HG03025 (cell line): Measurements from ENCODE around the gene CAPN11.
A peak's percentile ranks its signal among the peaks of the same experiment; 100 is the strongest.

Source experiments
- ATAC-seq: cut with Tn5 transposase; IDR thresholded peaks from one replicate; pipeline ENCODE4 v1.9.1; 2021; ENCODE audit warnings: mild to moderate bottlenecking, moderate library complexity; ENCODE audit not compliant: unreplicated experiment, low FRiP score

Gene CAPN11

DNA sequence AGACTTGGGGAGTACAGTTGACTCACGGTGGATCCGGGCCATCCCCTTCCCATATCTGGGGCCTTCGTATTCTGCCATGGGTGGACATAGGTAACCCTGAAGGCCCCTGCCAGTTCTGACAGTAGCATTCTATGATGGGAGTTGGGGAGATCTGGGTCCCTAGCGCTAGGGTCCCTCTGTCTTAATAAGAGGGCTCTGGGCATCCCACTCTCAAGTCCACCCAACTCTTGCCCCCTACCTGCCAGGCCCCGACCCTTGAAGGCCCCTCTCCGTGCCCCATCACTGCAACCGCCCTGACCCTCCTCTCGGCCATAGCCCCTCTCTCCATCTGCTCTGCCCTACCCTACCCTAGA, 6.5 kb upstream of the CAPN11 start:
- no peak for ATAC-seq

DNA sequence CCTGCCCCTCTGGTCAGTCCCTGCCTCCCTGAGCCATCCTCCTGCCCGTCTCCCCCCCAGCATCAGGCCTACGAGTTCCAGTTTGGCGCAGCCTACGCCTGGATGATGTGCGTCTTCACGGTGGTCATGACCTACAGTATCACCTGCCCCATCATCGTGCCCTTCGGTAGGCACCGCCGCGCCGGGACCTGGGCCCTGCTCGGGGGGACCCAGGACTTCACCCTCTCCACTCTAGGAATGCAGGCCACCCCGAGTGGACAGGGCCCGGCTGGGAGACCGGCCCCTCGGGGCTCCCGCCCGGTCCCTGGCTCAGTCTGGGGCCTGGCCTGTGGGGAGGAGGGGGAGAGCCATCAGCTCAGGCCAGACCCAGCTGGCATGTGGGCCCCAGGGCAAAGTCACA, 6.1 kb upstream of the CAPN11 start:
- no peak for ATAC-seq

DNA sequence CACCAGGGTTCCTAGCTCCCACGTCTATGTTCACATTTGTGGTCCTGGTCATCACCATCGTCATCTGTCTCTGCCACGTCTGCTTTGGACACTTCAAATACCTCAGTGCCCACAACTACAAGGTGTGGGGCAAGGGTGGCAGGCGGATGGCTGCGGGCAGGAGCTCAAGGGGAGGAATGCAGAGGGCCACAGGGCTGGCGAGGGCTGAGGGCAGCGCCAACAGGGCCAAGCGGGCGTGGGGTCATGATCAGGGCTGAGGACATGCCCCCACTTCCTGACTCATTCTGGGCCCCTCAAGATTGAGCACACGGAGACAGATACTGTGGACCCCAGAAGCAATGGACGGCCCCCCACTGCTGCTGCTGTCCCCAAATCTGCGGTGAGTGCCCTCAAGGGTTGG, 4.6 kb upstream of the CAPN11 start:
- no peak for ATAC-seq

DNA sequence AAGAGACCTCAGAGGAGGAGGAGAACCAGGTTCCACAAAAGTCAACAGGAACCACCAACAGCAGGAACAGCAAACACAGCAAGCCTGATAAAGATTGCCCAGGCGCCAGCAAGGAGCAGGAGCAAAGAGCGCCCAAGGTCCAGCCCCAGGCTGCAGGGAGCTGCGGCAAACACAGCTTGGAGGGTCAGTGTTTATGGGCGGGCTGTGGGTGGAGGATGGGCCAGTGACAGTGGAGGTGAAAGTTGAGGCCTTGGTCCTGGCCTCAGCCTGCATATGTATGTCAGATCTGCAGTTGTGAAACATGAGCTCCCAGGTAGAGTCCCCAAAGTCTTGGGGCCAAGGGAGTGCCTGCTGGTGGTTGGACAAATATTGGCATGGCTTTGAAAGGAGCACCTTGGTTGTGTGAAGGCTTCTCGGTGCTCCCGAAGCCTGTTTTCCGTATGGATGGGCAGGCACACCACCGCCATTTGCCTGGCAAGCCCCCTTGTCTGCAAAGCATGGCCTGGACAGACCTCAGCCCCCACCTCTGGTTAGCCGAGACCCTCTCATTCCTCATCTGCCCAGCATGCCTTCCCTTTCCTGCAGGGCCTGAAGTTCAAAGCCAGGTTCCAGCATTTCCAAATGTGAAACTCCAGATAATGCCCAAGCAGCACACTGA, 2.0 kb upstream of the CAPN11 start:
- no peak for ATAC-seq

DNA sequence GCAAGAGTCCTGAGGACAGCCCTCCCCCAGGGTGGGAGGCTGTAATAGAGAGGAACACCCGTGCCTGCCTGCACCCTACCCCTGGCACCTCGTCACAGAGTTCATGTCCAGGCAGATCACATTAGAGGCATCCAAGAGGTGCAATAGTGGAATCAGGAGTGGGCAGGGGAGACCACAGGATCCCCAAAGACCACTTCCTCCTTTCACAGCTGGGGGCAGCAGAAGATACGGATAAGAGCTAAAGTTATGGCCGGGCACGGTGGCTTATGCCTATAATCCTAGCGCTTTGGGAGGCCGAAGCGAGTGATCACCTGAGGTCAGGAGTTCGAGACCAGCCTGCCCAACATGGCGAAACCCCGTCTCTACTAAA, 1.5 kb upstream of the CAPN11 start:
- no peak for ATAC-seq

DNA sequence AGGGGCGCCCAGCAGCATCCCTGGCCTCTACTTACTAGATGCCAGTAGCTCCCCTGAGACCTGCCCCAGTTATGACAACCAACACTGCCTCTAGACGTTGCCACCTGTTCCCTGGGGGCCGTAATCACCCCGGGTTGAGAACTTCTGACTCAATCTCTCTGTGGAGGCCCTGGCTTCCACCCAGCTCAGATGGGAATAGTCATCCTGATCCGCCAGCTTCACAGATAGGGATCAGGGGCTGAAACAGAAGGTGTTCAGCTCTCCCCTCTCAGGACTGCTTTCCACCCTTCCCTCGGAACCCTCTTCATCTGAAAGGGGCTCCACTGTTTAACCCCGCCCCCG, 3.3 kb downstream of the CAPN11 start:
- ATAC-seq = no peak

DNA sequence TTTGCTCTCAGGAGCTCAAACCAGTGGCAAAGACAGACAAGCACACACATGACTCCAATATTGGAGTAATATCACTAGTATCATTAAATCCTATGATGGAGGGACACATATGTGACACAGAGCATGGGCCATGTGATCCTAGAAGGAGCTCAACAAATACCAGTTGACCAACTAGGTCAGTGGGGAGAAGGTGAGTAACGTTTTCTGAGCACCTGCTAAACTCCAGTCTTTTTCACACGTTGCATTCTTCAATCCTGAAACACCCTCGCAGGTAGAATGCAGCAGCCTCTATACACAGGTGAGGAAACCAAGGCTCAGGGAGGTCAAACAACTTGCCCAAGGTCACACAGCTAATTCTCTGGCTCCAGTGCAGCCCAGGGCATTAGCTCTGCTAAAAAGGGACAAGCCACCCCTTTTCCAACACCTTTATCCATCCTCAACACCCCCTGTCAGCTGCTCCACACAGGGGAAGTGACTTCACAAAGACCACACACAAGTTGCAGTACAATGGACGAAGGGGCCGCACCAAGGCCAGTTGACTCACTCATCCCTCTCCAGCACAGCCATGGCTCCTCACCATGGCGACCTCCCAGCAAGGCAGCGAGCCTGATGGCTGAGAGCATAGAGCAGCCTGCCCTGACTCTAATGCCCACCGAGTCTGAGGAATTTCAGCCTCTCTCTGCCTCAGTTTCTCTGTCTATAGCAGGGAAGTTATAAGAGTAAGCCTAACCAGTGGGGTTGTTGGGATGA, 4.4 kb downstream of the CAPN11 start:
- no peak for ATAC-seq

DNA sequence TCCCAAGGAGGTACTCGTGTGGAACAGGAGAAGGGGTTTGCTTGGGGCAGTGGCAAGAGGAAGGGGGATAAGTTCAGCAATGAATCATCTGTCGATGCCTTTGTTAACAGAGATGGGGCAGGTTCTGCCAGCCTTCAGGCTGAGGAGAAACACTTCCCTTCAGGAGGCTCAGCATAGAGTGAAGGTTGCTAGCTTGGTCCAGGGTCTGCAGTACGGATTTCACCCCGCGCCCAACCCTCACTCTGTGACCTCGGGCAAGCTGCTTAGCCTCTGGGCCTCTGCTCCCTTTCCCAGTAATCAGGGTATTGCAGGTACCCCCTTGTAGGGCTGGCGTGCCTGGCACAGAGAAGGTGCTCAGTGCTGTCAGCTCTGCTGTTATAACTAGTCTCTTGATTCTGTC, 7.5 kb downstream of the CAPN11 start:
- ATAC-seq = no peak

DNA sequence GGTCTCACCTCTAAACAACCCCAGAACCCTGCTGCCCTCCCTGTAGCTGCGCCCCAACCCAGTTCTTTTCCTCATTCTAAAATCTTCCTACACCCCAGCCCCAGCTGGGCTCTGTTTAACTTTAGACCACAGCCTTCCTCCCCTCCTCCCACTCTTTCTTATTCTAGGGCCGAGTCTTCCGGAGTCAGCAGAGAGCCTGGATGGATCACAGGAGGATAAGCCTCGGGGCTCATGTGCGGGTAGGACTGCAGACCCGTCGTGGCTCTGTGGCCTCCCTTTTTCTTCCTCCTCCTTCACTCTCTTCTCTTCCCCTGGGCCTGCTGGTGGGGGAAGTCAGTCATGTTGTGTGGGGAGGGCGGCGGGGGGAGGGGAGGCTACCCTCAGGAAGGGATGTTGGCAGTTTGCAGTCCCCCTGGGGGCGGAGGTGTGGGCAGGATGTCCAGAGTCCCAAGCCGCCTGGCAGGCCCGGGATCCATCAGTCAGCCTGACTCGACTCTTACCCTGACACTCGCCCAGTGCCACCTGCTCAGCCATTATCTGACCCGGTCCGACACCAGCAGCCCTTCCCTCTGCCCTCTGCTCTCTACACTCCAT, 8.1 kb downstream of the CAPN11 start:
- no peak for ATAC-seq

DNA sequence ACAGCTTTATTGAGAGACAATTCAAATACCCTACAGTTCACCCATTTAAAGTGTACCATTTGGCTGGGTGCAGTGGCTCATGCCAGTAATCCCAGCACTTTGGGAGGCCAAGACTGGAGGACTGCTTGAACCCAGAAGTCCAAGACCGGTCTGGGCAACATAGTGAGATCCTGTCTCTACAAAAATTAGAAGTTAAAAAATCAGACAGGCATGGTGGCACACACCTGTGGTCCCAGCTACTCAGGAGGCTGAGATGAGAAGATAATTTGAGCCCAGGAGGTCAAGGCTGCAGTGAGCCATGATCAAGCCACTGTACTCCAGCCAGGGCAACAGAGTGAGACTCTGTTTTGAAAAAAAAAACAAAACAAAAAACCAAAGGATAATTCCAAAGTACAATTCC, 8.9 kb downstream of the CAPN11 start:
- no peak for ATAC-seq

DNA sequence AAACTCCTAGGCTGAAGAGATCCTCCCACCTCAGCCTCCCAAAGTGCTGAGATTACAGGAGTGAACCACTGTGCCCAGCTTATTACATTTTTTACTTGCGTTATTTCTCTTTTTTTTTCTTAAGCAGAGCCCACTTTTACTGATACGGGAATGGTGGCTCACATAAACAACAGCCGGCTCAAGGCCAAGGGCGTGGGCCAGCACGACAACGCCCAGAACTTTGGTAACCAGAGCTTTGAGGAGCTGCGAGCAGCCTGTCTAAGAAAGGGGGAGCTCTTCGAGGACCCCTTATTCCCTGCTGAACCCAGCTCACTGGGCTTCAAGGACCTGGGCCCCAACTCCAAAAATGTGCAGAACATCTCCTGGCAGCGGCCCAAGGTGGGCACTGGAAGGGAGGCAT, 10.5 kb downstream of the CAPN11 start:
- no peak for ATAC-seq

DNA sequence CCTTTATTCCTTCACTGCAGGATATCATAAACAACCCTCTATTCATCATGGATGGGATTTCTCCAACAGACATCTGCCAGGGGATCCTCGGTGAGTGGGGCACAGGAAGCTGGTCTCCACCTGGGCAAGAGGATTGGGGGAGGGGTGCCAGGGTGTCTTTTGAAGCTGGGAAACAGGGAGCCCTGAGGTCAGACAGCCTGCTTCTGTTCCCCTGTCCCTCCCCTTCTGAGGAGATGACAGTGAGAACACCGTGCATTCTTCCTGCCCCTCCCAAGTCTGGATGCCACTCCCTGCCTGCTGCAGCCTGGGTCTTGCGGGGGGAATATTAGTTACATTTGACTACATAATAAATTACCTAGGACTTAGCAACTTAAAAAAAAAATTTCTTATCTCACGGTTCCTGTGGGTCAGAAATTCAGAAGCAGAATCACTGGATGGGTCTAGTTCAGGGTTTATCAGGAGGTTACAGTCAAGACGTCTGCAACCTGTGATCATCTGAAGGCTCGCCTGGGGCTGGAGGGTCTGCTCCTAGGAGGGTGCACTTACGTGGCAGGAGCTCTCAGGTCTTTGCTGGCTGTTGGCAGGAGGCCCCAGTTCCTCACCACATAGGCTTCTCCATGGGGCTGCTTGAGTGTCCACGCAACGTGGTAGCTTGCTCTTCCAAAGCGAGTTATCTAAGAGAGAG, 11.4 kb downstream of the CAPN11 start:
- ATAC-seq = no peak

DNA sequence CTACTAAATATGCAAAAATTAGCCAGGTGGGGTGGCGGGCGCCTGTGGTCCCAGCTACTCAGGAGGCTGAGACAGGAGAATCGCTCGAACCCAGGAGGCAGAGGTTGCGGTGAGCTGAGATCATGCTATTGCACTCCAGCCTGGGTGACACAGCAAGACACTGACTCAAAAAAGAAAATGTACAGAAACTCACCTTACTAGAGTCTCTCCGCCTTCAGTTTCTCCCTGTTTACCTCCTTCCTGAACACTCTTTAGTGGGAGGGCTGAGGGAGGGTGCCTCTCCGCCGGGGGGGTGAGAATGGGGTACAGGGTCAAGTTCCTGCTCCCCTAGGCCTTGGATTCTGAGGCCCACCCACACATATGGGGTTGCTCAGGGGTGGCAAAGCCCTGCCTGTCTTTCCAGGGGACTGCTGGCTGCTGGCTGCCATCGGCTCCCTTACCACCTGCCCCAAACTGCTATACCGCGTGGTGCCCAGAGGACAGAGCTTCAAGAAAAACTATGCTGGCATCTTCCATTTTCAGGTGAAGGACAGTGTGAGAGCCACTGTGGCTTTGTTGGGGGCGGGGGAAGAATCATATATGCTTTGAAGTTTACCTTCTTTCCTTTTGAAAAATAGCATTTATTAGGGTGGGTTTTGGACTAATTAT, 13.4 kb downstream of the CAPN11 start:
- no peak for ATAC-seq

DNA sequence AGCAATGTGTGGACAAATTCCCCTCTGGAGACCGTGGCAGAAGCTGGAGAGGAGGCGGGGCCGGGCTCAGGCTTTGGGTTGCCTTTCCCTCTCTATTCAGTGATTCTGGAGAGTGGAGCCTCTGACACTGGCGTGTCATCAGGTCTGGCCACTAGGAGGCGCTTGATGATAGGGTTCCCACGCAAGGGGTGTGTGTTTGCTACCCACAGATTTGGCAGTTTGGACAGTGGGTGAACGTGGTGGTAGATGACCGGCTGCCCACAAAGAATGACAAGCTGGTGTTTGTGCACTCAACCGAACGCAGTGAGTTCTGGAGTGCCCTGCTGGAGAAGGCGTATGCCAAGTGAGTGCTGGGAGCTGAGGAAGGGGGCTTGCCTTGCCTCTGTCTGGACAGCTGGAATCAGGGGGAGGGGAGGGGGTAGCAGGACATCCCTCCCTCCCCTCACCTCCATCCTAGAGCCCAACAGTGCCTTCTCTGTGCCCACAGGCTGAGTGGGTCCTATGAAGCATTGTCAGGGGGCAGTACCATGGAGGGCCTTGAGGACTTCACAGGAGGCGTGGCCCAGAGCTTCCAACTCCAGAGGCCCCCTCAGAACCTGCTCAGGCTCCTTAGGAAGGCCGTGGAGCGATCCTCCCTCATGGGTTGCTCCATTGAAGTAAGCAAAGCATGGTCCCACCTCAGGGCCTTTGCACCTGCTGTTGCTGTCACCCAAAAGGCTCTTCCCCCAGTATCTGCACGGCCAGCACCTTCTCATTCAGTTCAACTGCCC, 14.3 kb downstream of the CAPN11 start:
- peak; percentile 51 for ATAC-seq

DNA sequence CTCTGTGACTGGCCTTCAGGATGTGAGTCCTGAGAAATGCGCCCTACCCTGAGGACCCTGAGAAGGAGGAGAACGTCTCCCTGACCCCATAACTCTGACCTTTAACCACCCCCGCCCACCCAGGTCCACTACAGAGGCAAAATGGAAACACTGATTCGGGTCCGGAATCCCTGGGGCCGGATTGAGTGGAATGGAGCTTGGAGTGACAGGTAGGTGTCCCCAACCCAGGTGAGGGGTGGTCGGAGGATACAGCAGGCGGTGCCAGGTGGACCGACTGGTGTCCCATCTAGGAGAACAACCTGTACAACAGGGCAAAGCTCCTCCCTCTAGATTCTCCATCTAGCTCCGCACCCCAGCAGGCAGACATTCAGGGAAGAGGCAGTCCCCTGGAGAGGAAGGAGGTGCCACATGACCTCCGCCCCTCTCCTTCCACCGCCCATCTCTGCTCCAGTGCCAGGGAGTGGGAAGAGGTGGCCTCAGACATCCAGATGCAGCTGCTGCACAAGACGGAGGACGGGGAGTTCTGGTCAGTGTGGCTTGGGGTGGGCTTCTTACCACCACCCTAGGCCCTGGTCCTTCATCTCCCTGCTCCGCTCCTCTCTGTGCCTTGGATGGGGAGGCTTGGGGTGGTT, 17.6 kb downstream of the CAPN11 start:
- no peak for ATAC-seq

DNA sequence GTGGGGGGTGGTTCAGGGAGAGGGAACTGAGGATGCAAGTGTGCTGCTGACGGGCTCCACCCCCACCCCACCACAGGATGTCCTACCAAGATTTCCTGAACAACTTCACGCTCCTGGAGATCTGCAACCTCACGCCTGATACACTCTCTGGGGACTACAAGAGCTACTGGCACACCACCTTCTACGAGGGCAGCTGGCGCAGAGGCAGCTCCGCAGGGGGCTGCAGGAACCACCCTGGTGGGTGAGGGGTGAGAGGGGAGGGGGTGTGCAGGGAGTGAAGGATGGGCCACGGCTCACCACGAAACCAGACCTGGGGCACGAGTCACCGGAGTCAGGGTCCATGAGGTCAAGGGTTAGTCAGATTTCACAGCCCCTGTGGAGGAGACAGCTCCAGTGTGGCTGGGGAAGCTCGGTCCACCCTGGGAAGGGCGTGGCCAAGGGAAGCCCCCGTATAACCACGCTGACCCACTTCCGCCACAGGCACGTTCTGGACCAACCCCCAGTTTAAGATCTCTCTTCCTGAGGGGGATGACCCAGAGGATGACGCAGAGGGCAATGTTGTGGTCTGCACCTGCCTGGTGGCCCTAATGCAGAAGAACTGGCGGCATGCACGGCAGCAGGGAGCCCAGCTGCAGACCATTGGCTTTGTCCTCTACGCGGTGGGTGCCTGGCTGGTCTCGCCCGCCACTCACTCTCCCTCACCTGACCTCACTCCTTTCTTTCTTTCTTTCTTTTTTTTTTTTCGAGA, 18.3 kb downstream of the CAPN11 start:
- no peak for ATAC-seq

DNA sequence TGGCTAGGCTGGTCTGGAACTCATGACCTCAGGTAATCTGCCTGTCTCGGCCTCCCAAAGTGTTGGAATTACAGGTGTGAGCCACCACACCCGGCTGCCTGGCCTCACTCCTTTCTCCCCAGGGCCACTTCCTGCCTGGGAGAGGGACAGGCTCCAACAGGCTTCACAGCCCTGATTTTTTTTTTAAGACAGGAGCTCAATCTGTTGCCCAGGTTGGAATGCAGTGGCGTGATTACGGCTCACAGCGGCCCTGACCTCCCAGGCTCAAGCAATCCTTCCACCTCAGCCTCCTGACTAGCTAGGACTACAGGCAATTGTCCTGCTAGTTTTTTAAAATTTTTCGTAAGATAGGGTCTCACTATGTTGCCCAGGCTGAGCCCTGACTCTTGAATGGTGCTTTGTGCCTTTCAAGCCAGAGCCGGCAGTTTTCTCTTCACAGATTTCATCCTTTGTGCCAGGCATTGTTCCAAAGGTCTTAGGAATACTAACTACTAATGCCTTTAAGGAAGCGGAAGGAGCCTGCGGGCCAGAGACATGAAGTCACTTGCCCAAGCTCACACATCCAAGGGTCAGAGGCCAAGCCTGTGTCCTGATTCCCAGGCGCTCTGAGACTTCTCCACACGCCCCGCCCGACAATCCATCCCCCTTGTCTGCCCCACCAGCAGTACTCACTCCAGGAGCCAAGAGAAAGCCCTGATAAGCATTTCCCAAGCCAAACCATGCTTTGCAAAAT, 19.2 kb downstream of the CAPN11 start:
- ATAC-seq = no peak

DNA sequence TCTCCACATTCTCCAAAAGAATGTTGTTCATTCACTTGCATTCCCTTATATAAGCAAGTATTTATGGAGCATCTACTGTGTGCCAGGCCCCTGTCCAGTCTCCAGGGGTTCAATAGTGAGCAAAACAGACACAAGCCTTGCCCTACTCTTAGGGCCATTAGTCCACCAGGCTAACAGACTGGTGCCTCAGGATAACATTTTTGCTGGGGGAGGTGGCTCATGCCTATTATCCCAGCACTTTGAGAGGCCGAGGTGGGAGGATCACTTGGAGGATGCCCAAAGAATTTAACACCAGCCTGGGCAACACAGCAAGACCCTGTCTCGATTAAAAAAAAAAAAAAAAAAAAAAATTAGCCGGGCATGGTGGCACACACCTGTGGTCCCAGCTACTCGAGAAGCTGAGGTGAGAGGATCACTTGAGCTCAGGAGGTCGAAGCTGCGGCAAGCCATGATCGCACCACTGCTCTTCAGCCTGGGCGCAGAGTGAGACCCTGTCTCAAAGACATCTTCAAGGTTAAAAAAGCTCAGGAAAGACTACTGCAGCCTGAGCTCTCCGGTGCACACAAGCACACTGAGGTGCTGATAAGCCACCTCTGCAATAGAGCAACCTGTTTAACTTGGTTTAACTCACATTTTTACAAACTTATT, 19.9 kb downstream of the CAPN11 start:
- no peak for ATAC-seq
